Measurements from ENCODE around the gene NTM. TPM values are rescaled to one million over a fixed set of nuclear protein-coding genes. Genes with fewer than 3 reads are reported as not detected.

The NTM gene
- total RNA-seq, 1 experiment from 2014 or later, result 9.9 TPM

GRCh38 chr11:132060567-132060966 lies 690.2 kb downstream of the NTM start:
- no peak overlapping the region for H3K4me2 ChIP-seq (ENCODE audit: insufficient read depth, insufficient read length, low read length)
- no peaks in the 10 kb centered on the region for H3K27me3 Mint-ChIP-seq (ENCODE audit: low read depth)

More at GRCh38 chr11:132060567-132060966, 690.2 kb downstream of the NTM start:
- H3T11ph ChIP-seq (ENCODE audit: low read length), result no peak overlapping the region
- WGBS (ENCODE audit: extremely low coverage, insufficient read length, low lambda C conversion rate), result no CpG with 5 or more reads among the region's 2 CpGs
- H3K4ac ChIP-seq (ENCODE audit: low read depth, low read length), result no peak overlapping the region
- no peaks in the 10 kb centered on the region for H3K9me3 ChIP-seq (ENCODE audit: control insufficient read depth, low read depth, low read length)
- no peak overlapping the region for H2BK120ac ChIP-seq (ENCODE audit: low read depth, low read length, poor library complexity, severe bottlenecking)
- H3K27ac Mint-ChIP-seq, result no peak overlapping the region
- no peak overlapping the region for H2BK15ac ChIP-seq (ENCODE audit: low read depth, low read length)
- H2BK12ac ChIP-seq (ENCODE audit: insufficient read length, low read depth, low read length), result no peak overlapping the region
- no peaks in the 10 kb centered on the region for H4K20me1 ChIP-seq (ENCODE audit: control insufficient read depth, insufficient read depth, insufficient read length)
- no peak overlapping the region for H3K9ac ChIP-seq (ENCODE audit: extremely low read depth, insufficient read length, low read length)
- H3K23ac ChIP-seq (ENCODE audit: insufficient read length, low read depth, low read length), result no peak overlapping the region
- H4K5ac ChIP-seq (ENCODE audit: insufficient read length, low read depth, low read length), result no peak overlapping the region
- H3K4me3 Mint-ChIP-seq, result no peak overlapping the region
- DNase-seq, result no peak
- H3K4me1 Mint-ChIP-seq, result peaks cover 3 to 4% of the 10 kb centered on the region in 2 experiments
- no peak overlapping the region for H4K8ac ChIP-seq (replicated peaks; ENCODE audit: insufficient read length, low read depth, low read length)
- H3K36me3 Mint-ChIP-seq (ENCODE audit: insufficient read depth in 1 of 3, low read depth in 3 of 3), result no peaks in the 10 kb centered on the region
- no peaks in the 10 kb centered on the region for H3K9me3 Mint-ChIP-seq
- TF ChIP-seq, protein P1, sequence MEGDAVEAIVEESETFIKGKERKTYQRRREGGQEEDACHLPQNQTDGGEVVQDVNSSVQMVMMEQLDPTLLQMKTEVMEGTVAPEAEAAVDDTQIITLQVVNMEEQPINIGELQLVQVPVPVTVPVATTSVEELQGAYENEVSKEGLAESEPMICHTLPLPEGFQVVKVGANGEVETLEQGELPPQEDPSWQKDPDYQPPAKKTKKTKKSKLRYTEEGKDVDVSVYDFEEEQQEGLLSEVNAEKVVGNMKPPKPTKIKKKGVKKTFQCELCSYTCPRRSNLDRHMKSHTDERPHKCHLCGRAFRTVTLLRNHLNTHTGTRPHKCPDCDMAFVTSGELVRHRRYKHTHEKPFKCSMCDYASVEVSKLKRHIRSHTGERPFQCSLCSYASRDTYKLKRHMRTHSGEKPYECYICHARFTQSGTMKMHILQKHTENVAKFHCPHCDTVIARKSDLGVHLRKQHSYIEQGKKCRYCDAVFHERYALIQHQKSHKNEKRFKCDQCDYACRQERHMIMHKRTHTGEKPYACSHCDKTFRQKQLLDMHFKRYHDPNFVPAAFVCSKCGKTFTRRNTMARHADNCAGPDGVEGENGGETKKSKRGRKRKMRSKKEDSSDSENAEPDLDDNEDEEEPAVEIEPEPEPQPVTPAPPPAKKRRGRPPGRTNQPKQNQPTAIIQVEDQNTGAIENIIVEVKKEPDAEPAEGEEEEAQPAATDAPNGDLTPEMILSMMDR (conservative IDR thresholded peaks at IDR 0.05), result no peak
- H3K14ac ChIP-seq (ENCODE audit: insufficient read depth, low read length), result no peak overlapping the region
- H3K79me1 ChIP-seq (ENCODE audit: insufficient read depth, low read depth, low read length, poor library complexity, severe bottlenecking), result no peaks in the 10 kb centered on the region
- no peak overlapping the region for H3K18ac ChIP-seq (ENCODE audit: insufficient read length, low read depth, low read length)
- no peak overlapping the region for H3K27ac ChIP-seq (ENCODE audit: insufficient read length, low read depth, low read length)
- H3K56ac ChIP-seq (ENCODE audit: insufficient read length, low read depth, low read length), result no peak overlapping the region
- no peak overlapping the region for H2BK20ac ChIP-seq (ENCODE audit: low read depth, low read length, poor library complexity, severe bottlenecking)
- H2AFZ ChIP-seq (ENCODE audit: low read length), result no peak overlapping the region
- H3K79me2 ChIP-seq (ENCODE audit: insufficient read depth, low read length), result no peaks in the 10 kb centered on the region
- no peaks in the 10 kb centered on the region; the same call in 1 of the 2 replicates for H3K27me3 ChIP-seq (ENCODE audit: insufficient read depth, low read length)
- H4K91ac ChIP-seq (ENCODE audit: insufficient read length, low read depth, low read length), result no peak overlapping the region
- no peaks in the 10 kb centered on the region for H3K23me2 ChIP-seq (ENCODE audit: insufficient read length, low read depth, low read length, poor library complexity, severe bottlenecking)
- H2BK5ac ChIP-seq (ENCODE audit: insufficient read length, low read length), result no peak overlapping the region
- no peak overlapping the region for H2AK5ac ChIP-seq (ENCODE audit: insufficient read length, low read length)
- peaks cover 4% of the 10 kb centered on the region; the same call in 1 of the 2 replicates for H3K4me1 ChIP-seq (ENCODE audit: insufficient read depth, low read length)
